Prostate gland (tissue), 2 donors: ENCODE data around the gene TOPBP1.

Experiments
- POLR2A ChIP-seq: fragments of 450-650 bp; IDR thresholded peaks from one replicate; pipeline ENCODE4 v1.6.1; 2016; ENCODE audit warnings: antibody characterized with exemption, mild to moderate bottlenecking
- POLR2AphosphoS5 ChIP-seq: sonication (generic); formaldehyde crosslinking; IDR thresholded peaks from one replicate; pipeline ENCODE4 v1.6.1; 2017; ENCODE audit warnings: antibody characterized with exemption
- TF ChIP-seq, protein P1 (sequence below), 4 experiments: fragments of 200-600 bp in 2 of 4; fragments of 450-650 bp in 2 of 4; sonication (generic) in 2 of 4; IDR thresholded peaks; 1 replicate in 3 of 4; 2 replicates in 1 of 4; pipeline ENCODE4 v1.5.1; 2016 to 2019; ENCODE audit warnings: antibody characterized with exemption in 4 of 4, mild to moderate bottlenecking in 2 of 4, moderate library complexity in 2 of 4

DNA sequence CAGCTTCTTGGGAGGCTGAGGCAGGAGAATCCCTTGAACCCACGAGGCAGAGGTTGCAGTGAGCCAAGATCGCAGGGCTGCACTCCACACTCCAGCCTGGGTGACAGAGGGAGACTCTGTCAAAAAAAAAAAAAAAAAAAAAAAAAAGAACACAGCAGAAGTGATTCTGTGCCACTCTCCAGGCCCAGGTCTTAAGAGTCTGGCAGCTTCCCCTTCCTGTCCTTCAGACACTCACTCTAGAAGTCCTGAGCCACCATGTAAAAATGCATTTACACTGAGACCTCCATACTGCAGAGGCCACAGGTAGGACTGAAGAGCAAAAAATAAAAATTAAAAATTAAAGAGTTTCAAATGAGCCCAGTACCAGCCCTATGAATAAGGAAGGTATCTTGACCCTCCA is 100.1 kb downstream of the TOPBP1 start:
- TF ChIP-seq, protein P1, sequence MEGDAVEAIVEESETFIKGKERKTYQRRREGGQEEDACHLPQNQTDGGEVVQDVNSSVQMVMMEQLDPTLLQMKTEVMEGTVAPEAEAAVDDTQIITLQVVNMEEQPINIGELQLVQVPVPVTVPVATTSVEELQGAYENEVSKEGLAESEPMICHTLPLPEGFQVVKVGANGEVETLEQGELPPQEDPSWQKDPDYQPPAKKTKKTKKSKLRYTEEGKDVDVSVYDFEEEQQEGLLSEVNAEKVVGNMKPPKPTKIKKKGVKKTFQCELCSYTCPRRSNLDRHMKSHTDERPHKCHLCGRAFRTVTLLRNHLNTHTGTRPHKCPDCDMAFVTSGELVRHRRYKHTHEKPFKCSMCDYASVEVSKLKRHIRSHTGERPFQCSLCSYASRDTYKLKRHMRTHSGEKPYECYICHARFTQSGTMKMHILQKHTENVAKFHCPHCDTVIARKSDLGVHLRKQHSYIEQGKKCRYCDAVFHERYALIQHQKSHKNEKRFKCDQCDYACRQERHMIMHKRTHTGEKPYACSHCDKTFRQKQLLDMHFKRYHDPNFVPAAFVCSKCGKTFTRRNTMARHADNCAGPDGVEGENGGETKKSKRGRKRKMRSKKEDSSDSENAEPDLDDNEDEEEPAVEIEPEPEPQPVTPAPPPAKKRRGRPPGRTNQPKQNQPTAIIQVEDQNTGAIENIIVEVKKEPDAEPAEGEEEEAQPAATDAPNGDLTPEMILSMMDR (IDR thresholded peaks at IDR 0.05), result no peak
- TF ChIP-seq POLR2A (no peak), POLR2AphosphoS5 (no peak)
